CD4-positive, alpha-beta T cell treated with Interleukin-15 for 1 hour (primary cell): ENCODE results near the gene SOWAHB.

Experiments used
- DNase-seq: peaks from one replicate; pipeline ENCODE4 v3.0.0-alpha.2; 2020

The SOWAHB gene, protein sequence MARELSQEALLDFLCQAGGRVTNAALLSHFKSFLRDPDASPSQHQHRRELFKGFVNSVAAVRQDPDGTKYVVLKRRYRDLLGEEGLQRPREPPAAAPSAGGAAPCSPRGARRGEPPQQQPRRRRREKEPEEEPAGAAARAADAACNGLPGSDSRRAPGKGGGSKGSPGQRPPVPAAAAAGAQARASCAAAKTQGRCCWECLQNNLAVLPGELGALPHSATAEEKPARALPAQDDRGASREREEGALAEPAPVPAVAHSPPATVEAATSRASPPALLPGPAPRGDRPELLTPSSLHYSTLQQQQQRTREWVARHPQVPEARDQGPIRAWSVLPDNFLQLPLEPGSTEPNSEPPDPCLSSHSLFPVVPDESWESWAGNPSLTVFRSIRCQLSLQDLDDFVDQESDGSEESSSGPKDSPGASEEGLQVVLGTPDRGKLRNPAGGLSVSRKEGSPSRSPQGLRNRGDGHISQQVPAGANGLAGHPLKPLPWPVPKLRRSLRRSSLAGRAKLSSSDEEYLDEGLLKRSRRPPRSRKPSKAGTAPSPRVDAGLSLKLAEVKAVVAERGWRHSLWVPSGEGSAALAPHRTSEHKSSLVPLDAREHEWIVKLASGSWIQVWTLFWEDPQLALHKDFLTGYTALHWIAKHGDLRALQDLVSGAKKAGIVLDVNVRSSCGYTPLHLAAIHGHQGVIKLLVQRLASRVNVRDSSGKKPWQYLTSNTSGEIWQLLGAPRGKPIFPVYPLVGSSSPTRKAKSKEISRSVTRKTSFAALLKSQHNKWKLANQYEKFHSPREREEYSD

DNA sequence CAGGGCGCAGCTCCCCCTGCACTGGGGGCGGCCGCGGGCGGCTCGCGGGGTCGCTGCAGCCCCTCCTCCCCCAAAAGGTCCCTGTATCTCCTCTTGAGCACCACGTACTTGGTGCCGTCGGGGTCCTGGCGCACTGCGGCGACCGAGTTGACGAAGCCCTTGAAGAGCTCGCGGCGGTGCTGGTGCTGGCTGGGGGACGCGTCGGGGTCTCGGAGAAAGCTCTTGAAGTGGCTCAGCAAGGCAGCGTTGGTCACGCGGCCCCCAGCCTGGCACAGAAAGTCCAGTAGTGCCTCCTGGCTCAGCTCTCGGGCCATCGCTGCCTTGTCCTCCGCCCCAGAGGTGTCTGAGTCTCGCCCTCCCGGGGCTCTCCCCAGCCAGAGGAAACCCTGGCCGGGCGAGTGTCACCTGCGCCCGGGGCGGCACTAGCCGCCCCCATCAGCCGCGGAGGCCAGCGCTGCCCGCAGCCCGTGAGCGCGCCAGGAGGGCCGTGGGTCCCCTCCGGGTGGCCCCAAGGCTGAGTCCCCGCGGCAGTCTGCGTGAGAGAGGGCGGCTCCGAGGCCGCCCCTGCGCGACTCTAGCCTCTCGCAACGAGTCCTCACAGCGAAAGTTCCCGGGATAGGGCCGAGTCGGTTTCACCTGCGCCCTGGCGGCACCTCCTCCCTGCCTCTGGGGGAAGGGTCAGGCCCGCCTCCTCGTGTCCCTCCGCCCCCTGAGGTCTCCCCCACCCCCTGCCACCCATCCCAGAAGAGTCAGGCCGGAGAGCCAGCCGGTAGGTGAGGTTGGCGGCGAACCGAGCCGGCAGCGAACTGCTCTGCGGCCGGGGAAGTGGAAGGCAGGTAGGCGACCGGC lies at the start of gene SOWAHB:
Gene SOWAHB (minus strand): TSS at position 609 of the 849 bp plus-strand sequence. CDS start 295 bp downstream, at position 314.
- no peak for DNase-seq

- DNase-seq = no peak
These were observed 49.4 kb upstream of the SOWAHB start for GRCh38 chr4:76947369-76947768.

DNA sequence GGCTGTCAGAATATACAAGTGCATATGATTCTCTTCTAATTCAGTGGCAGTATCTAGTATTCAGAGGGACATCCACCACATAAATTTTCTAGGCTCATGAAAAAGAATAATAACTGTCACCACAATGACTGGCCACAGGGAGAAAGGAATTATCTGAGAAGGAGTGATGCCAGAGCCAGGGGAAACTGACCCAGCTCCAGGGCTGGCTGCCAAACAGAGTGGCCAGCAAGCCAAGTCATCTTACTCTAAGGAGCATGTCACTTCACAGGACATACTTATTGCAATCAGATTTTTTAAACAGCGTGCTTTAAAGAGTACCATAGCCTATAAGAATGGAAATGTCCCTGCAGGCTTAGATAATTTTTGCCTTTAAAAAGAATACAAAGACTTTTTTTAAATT lies 45.8 kb upstream of the SOWAHB start:
- no peak for DNase-seq

DNA sequence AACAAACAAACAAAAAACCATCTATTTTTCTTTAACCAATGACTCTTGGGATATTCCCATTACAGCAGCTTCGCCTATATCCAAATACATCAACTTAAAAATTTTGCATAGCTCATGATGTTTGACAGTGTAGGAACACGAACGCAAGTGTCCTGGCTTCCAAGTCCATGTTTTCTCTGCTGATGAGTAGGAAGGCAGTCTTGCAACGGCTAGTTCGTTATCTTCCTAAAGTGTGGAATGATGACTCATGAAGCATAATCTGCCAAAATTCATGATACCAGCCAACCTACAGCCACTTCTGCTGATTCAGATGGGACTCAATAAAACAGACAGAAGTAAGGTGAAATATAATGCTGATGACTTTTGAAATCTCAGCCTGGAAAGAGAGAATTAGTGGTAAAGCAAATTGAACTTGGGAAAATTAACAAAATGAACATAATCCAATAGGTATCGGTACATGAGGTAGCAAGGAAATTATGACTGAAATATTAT lies 45.2 kb upstream of the SOWAHB start:
- no peak for DNase-seq

DNA sequence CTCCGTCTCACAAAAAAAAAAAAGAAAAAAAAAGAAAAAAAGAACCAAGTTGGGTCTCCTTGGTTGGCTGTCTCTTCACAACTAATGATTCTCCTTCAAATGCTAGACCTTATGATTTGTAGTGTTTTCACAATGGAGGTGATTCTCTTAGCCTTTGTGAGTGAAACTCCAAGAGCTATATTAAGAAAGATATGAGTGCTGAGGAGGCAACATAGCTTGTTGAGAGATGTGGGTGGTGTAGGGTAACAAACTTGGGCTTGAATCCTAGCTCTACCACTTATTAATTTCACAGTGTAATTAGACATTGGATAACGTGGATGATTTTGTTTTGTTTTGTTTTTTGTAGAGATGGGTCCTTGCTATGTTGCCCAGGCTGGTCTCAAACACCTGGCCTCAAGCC lies 41.2 kb upstream of the SOWAHB start:
- DNase-seq = no peak

GRCh38 chr4:76931576-76932276 lies 33.8 kb upstream of the SOWAHB start:
- no peak for DNase-seq

DNA sequence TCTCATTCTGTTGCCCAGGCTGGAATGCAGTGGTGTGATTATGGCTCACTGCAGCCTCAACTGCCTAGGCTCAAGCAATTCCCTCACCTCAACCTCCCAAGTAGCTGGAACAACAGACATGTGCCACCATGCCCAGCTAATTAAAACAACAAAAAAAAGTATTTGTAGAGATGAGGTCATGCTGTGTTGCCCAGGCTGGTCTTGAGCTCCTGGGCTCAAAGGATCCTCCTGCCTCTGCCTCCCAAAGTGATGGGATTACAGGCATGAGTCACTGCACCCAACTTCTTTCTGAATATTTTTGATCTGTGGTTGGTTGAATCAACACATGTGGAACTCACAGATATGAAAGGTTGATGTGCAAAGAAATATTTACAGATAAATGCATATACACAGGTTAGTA lies 33.1 kb upstream of the SOWAHB start:
- DNase-seq = no peak

GRCh38 chr4:76930685-76931084 lies 32.7 kb upstream of the SOWAHB start:
- DNase-seq = no peak

GRCh38 chr4:76926841-76927240 lies 28.9 kb upstream of the SOWAHB start:
- DNase-seq = no peak

DNA sequence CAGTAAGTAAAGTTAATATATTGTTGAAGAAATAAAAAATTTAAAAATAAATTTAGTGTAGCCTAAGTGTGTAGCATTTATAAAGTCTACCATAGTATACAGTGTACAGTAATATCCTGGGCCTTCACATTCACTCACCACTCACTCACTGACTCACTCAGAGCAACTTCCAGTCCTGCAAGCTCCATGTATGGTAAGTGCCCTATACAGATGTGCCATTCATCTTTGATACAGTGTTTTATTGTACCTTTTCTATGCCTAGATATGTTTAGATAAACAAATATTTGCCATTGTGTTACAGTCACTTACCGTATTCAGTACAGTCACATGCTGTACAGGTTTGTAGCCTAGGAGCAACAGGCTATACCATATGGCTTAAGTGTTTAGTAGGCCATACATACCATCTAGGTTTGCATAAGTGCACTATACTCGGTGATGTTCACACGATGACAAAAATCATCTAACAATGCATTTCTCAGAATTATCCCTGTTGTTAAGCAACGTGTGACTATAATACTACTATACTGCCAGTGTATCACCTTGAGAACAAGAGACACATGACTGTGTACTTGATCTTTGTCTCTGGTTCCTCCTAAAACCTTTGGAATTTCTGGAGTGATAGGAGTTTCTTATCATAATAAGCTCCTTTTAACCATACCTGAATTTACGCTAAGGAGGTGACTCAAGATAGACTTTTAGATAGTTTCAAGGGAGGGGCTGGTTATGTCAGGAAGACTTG lies 25.8 kb upstream of the SOWAHB start:
- DNase-seq = no peak

DNA sequence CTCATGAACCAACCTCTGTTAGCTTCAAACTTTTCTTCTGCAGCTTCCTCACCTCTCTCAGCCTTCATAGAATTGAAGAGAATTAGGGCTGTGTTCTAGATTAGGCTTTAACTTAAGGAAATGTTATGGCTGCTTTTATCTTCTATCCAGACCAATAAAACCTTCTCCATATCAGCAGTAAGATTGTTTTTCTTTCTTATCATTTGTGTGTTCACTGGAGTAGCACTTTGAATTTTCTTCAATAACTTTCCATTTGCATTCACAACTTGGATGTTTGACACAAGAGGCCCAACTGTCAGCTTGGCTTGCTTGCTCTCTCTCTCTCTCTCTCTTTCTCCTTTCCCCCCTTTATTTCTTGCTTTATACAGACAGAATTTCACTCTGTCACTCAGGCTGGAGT lies 22.8 kb upstream of the SOWAHB start:
- DNase-seq = no peak

GRCh38 chr4:76909711-76910110 lies 11.8 kb upstream of the SOWAHB start:
- no peak for DNase-seq

DNA sequence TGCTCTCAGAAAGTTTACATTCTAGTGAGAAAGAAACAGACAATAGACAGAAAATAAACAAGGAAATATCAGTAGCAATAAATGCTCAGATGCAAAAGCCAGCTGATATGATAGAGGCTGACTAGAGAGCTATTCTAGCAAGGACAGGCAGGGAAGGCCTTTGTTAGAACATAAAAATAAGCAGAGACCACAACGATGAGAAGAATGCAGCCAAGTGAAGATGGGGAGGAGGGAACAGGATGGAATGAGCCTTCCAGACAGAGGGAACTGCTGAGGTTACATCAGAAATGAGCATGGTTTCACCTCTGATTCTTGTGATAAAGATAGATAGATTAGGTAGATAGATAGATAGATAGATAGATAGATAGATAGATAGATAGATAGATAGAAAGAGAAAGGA lies 7.6 kb upstream of the SOWAHB start:
- no peak for DNase-seq

GRCh38 chr4:76904646-76905190 lies 6.8 kb upstream of the SOWAHB start:
- no peak for DNase-seq

DNA sequence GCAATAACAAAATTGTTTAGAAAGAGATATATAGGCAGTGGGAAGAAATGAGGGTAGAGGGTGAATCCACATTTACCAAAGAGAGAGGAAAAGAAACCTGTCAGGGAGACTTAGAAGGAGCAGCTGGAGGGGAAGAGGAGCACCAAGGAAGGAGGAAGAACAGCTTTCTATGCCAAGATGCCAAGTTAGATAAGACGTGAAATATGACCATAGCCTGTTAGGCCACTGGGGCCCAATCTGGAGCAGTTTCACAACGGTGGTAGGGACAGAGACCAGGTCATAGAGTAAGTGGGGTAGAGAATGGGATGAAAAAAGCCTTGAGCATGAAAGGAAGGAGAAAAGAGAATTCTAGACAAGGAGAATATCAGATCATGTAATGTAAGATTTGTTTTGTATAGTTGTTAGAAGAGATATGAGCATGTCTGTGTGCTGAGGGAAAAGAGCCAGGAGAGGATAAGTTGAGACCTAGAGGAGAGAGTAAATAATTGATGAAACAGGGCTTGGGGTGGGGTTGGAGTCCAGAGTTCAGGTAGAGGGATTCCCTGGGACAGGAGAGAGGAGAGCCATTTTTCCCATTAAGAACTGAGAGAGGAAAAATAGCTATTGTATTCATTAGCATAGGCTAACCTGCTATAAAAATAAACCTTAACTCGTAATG lies 4.4 kb upstream of the SOWAHB start:
- no peak for DNase-seq

DNA sequence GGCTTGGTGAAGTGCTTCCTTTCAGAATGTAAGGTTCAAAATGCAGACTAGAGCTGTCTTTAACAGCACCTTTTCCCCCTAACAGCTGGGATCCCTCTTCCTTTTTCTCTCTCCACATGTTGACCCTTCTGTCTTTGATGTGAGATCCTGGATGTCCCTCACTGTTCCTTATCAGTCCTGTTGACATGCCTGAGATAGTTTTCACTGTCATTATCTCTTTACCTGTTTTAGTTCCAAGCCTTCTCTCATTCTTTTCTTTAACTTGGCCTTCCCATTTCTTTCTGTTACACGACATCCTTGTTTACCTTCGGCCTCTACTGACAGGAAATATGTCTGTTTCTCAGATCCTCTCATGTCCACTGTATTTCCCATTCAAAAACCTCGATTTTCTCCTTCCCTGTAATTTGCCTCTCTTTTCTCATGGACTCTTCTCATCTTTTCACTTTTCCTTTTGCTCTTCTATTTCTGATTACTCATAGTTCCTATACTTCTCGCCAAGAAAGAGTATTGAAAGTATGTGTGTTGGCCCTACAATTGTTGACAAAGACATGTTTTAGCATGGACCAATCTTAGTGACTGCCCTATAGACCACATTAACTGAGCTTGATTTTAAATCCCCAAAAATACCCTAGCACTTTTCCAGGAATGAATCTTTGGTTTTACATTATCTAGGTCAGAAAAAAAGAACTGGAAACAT lies 1.2 kb upstream of the SOWAHB start:
- DNase-seq = no peak

- DNase-seq = no peak
These were observed 395 bp upstream of the SOWAHB start for GRCh38 chr4:76898385-76898692.

GRCh38 chr4:76896614-76897535 lies 1.1 kb downstream of the SOWAHB start:
- no peak for DNase-seq

DNA sequence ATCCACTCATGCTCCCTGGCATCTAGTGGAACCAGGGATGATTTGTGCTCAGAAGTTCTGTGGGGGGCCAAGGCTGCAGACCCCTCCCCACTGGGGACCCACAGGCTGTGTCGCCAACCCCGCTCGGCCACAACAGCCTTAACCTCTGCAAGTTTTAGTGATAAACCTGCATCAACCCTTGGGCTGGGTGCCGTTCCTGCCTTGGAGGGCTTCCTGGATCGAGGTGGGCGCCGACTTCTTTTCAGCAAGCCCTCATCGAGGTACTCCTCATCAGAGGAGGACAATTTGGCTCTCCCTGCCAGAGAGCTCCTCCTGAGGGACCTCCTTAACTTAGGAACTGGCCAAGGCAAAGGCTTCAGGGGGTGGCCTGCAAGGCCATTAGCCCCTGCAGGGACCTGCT lies 1.9 kb downstream of the SOWAHB start:
- no peak for DNase-seq
